GM21423 (cell line): ENCODE results near the gene SERBP1.
A peak's percentile ranks its signal among the peaks of the same experiment; 100 is the strongest.
"Not testable (repeated sequence)": the region's sequence is repeated elsewhere in the genome, so short reads cannot be mapped to it uniquely, and the experiment has no call there.

ENCODE experiments used
- ATAC-seq: cut with Tn5 transposase; IDR thresholded peaks from one replicate; pipeline ENCODE4 v1.9.1; 2021; ENCODE audit warnings: mild to moderate bottlenecking, moderate library complexity; ENCODE audit not compliant: unreplicated experiment

Gene SERBP1

GRCh38 chr1:67430358-67431155 lies at the start of gene SERBP1:
Gene SERBP1 (minus strand): TSS chr1:67430402. CDS start chr1:67430300, 102 bp downstream.
- ATAC-seq: peak; percentile 81

DNA sequence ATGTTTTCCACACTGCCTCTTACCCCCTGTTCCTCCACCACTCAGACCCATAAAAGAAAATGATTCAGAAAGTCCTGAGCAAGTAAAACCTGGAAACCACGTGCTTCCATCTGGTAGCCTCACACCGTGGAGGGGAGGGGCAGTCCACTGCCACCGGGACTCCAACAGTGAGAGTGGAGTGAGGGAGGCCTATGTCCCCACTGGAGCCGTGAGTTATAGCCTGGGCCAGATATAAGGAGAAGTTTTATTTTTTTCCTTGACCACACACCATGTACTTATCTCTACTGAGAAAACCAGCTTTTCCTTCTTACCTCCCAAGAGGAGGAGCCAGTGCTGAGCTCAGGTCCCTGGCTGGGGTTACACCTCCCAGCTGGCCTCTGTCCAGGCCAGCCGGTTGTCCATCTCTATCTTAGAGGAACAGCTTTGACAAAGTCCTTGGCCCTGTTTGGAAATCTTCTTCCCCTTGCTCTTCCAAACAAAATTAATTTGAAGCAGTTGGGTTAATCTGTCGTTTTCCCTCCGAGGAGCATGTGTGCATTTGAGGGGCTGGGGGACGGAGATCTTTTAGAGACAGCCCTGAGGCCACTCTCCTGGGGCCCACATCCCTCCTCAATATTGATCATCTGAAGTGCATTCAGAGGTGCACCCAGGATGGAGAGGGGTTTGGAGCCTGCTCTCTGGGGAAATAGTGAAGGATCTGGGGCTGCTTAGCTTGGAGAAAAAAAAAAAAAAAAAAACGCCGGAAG lies 49.1 kb upstream of the SERBP1 start:
- ATAC-seq: no peak

DNA sequence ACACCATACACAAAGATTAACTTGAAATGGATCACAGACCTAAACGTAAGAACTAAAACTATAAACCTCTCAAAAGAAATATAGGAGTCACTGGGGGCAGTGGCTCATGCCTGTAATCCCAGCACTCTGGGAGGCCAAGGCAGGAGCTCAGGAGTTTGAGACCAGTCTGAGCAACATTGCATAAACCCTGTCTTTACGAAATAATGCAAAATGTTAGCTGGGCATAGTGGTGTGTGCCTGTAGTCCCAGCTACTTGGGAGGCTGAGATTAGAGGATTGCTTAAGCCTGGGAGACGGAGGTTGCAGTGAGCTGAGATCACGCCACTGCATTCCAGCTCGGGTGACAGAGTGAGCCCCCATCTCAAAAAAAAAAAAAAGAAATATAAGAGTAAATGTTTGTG lies 46.7 kb upstream of the SERBP1 start:
- no peak for ATAC-seq

DNA sequence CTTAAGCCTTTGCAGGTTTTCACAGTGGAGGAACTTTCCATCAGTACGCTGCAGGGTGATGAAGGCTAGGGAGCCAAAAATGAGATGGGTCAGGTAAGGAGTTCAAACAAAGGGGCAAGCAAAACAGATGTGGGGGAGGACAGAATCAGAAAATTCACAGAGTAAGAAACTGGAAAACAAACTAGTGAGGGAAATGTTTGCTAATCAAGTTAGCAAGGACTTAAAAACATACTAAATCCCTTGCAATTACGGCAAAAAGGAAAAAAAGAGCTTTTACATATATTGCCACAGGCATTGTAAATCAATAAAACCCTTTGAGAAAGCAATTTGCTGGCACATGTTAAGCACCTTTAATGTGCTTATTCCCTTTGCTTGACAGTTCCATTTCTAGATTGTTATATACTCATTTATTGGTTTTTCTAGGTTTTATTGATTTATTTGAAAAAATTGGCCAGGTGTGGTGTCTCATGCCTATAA lies 45.8 kb upstream of the SERBP1 start:
- no peak for ATAC-seq

DNA sequence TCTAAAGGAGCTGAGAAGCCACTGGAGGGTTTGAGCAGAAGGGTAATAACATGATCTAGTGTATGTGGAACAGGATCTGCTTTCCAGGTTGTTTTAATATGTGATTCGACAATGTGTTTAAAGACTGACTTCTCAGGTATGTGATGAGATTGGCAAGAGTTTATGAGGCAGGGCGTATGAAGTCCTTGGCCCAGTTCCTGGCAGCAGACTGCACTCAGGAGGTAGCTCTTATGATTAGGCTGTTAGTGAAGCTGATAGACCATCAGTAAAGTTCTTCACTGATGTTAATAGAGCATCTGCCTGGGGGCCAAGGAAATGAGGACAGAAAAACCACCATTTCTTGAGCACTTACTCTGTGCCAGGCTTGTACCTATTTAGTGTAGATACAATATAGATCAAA lies 41.9 kb upstream of the SERBP1 start:
- ATAC-seq: no peak

GRCh38 chr1:67469431-67469830 lies 39.2 kb upstream of the SERBP1 start:
- no peak for ATAC-seq

GRCh38 chr1:67468066-67468718 lies 38.0 kb upstream of the SERBP1 start:
- ATAC-seq: no peak

- no peak for ATAC-seq
Observed at GRCh38 chr1:67465375-67465774, 35.2 kb upstream of the SERBP1 start.

DNA sequence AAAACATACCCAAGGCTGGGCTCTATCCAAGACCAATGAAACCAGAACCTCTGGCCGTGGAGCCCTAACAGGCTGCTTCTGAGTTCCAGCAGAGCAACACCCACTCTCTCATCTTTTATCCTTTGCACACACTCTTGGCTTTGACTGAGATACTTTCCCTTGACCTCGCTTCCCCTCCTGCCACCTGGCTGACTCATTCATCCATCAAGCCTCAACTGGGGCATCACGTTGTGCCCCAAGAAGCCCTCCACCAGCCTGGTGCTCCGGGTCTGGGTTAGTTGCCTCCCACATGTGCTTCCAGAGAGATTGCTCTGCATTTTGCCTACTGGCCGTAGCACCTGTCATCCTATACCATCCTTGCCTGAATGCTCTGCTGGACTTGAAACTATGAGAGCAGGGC lies 34.5 kb upstream of the SERBP1 start:
- ATAC-seq: no peak

DNA sequence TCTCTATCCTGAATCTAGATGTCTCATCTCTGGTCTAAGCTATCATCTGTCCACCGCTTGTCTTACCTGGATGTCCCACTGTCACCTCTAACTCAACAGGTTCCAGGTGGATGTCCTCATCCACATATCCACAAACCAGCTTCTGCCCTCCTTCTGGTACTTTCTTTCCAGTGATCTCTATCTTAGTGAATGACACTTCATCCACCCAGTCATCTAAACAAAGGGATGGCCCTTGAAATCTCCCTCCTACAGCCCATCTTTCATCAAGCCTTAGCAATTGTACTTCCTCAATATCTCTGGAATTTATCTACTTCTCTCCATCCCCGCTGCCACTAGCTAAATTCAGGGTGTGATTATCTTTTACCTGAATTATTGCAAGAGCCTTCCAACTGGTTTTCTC lies 33.9 kb upstream of the SERBP1 start:
- no peak for ATAC-seq

- ATAC-seq: no peak
Observed at GRCh38 chr1:67463298-67463955, 33.2 kb upstream of the SERBP1 start.

- no peak for ATAC-seq
Observed at GRCh38 chr1:67460676-67461500, 30.7 kb upstream of the SERBP1 start.

GRCh38 chr1:67459068-67459467 lies 28.9 kb upstream of the SERBP1 start:
- no peak for ATAC-seq

DNA sequence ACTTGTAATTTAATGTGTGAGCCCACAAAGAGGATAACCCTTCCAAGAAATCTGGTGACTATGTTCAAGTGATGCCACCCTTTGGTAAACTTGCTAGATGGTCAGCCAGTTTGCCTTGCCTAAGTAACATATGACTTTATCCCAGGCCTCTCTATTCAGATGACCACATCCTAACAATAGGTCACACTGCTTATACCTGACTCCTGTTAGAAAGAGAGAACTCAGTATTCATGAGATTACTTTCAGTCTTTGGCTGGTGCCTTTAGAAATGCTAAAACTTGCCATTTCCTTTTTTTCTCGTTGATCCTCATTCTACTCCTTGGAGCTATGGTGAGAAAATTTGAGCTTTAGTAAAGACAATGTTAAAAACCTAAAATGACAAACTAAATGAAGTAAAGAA lies 28.5 kb upstream of the SERBP1 start:
- ATAC-seq: no peak

GRCh38 chr1:67457247-67457646 lies 27.0 kb upstream of the SERBP1 start:
- ATAC-seq: no peak

DNA sequence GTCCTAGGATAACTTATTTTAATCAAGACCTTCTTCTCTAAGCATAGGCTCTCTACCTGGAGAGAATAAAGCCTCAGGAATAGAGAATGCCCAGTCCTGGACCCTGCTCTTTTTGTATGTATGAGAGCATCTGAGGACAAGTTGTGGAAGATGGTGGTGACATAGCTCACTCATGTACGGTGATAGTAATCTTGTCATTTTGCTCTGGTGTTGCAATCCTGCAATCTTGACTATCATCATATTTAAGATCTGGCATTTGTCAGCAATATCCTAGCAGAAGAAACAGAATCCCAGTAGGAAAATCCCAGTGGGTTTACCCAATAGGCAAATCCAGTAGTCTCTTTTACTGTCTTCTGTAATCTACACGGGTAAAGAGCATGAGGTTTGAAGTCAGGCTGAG lies 21.6 kb upstream of the SERBP1 start:
- ATAC-seq: no peak

GRCh38 chr1:67451356-67451755 lies 21.2 kb upstream of the SERBP1 start:
- no peak for ATAC-seq

- no peak for ATAC-seq
Observed at GRCh38 chr1:67446893-67447292, 16.7 kb upstream of the SERBP1 start.

DNA sequence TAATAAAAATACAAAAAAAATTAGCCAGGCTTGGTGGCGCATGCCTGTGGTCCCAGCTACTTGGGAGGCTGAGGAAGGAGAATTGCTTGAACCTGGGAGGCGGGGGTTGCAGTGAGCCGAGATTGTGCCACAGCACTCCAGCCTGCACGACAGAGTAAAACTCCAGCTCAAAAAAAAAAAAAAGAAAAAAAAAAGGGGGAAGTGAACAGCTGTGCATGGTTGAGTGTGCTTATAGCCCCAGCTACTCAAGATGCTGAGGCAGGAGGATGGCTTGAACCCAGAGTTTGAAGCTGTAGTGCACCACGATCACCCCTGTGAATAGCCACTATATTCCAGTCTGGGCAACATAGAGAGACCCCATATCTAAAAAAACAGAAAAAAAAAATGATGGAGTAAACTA lies 15.8 kb upstream of the SERBP1 start:
- ATAC-seq: not testable (repeated sequence)

DNA sequence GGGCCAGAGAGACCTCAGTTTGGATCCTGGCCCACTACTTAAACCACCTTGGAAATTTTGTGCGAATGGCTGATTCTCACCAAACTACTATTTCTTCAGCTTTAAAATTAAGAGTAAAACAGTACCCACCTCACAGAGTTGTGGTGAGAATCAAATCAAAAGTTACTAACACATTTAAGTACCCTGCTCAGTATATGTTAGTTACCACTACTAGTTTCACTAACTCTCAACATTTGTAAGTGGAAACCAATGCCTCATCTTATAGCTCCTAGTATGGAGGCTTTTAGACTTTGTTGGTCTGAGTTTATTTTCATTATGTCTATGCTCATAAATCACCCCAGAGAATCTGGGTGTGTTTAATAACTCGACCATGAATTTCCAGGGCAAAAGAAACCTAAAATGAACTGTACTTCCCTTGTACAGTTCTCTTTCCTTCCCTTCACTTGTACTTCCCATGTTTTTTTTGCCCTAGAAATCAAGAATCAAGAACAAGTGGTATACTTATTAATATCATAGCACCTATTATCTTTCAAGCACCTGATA lies 11.6 kb upstream of the SERBP1 start:
- ATAC-seq: peak; percentile 27
